Right lobe of liver (tissue), 6 donors: Measurements from ENCODE around the gene MED12L. TPM values are rescaled to one million over a fixed set of nuclear protein-coding genes. Genes with fewer than 3 reads are reported as not detected.
A peak's percentile ranks its signal among the peaks of the same experiment; 100 is the strongest.

Source experiments
- ATAC-seq, 4 donors: fragments of 200-7000 bp; cut with Tn5 transposase; one replicate each; pipeline ENCODE4 v1.9.1; 2020; ENCODE audit warnings: mild to moderate bottlenecking in 4 of 4, moderate library complexity in 4 of 4
- DNase-seq, 3 donors: peaks; one replicate each; pipeline ENCODE4 v3.0.0-alpha.2; 2020
- H3K27ac ChIP-seq, 3 donors: fragments of 200-600 bp; one replicate each; pipeline ENCODE4 v1.8.0; 2022
- H3K27me3 ChIP-seq, 2 donors: fragments of 200-600 bp; one replicate each; pipeline ENCODE4 v1.8.0; 2022
- H3K36me3 ChIP-seq, 4 donors: fragments of 200-600 bp; sonication (generic) in 1 of 4; one replicate each; pipeline versions ENCODE4 v1.5.1 to v1.8.0; 2017 to 2022; ENCODE audit warnings: control low read depth in 1 of 4
- H3K4me1 ChIP-seq, 4 donors: fragments of 200-600 bp; sonication (generic) in 1 of 4; one replicate each; pipeline versions ENCODE4 v1.5.1 to v1.8.0; 2017 to 2022; ENCODE audit warnings: control low read depth in 1 of 4
- H3K4me3 ChIP-seq, 3 donors: fragments of 200-600 bp; one replicate each; pipeline ENCODE4 v1.8.0; 2022
- H3K9me3 ChIP-seq, 4 donors: fragments of 200-600 bp; sonication (generic) in 1 of 4; one replicate each; pipeline versions ENCODE4 v1.5.1 to v1.8.0; 2017 to 2022; ENCODE audit warnings: control low read depth in 1 of 4
- POLR2A ChIP-seq: fragments of 450-650 bp; IDR thresholded peaks from one replicate; pipeline ENCODE4 v1.6.1; 2017; ENCODE audit warnings: antibody characterized with exemption, mild to moderate bottlenecking
- WGBS: methylation state at CpG from one replicate; pipeline ENCODE4 v1.1.6; 2018; ENCODE audit warnings: low coverage, low lambda C conversion rate; ENCODE audit not compliant: insufficient coverage; ENCODE audit errors: missing lambda C conversion rate; 5-methylcytosine and 5-hydroxymethylcytosine counted together
- intact Hi-C, 2 donors: fragments of 100-400 bp; cut with DNase I; formaldehyde crosslinking; loops; one replicate each; pipeline versions ENCODE4 v1.11.2 to v1.14.1; 2022
- long read RNA-seq: library from polyadenylated mRNA; unstranded; transcript quantifications from one replicate; pipeline ENCODE4 v2.0.0, GENCODE V29; 2019
- total RNA-seq, 6 experiments: library from RNA; depleted of rRNA in 2 of 6; stranded (reverse); fragments of >200 nt in 2 of 6; fragmentation: NEBNext Ultra II Directional in 3 of 6; extraction: Animal tissue kit (Norgen Biotek cat#: 25700) in 3 of 6; gene quantifications; one replicate each; pipeline versions ENCODE4 v1.1.0 to v1.2.4, GENCODE V29; 2016 to 2023
- TF ChIP-seq, protein P1 (sequence below), 4 donors: fragments of 200-600 bp in 3 of 4; fragments of 450-650 bp in 1 of 4; IDR thresholded peaks; one replicate each; pipeline versions ENCODE4 v1.5.1 to v1.8.0; 2016 to 2022; ENCODE audit warnings: antibody characterized with exemption in 4 of 4, mild to moderate bottlenecking in 2 of 4
- donor health status: DM: no; HTN: yes; CAD: no.
- donor health status: DM: no; HTN: no; CAD: no.
- donor health status: DM: no; HTN: no; CAD: no.
- donor health status: DM: no; HTN: yes; CAD: no.
- donor health status: DM: no; HTN: yes; CAD: no.

Gene MED12L, protein sequence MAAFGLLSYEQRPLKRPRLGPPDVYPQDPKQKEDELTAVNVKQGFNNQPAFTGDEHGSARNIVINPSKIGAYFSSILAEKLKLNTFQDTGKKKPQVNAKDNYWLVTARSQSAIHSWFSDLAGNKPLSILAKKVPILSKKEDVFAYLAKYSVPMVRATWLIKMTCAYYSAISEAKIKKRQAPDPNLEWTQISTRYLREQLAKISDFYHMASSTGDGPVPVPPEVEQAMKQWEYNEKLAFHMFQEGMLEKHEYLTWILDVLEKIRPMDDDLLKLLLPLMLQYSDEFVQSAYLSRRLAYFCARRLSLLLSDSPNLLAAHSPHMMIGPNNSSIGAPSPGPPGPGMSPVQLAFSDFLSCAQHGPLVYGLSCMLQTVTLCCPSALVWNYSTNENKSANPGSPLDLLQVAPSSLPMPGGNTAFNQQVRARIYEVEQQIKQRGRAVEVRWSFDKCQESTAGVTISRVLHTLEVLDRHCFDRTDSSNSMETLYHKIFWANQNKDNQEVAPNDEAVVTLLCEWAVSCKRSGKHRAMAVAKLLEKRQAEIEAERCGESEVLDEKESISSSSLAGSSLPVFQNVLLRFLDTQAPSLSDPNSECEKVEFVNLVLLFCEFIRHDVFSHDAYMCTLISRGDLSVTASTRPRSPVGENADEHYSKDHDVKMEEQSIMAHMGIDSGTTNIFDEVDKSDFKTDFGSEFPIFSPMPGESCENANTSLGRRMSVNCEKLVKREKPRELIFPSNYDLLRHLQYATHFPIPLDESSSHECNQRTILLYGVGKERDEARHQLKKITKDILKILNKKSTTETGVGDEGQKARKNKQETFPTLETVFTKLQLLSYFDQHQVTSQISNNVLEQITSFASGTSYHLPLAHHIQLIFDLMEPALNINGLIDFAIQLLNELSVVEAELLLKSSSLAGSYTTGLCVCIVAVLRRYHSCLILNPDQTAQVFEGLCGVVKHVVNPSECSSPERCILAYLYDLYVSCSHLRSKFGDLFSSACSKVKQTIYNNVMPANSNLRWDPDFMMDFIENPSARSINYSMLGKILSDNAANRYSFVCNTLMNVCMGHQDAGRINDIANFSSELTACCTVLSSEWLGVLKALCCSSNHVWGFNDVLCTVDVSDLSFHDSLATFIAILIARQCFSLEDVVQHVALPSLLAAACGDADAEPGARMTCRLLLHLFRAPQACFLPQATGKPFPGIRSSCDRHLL (N-terminal part only)
- under 1 TPM; 0.04 to 0.64 (median 0.40) TPM for total RNA-seq
- long read RNA-seq = 0 reads

DNA sequence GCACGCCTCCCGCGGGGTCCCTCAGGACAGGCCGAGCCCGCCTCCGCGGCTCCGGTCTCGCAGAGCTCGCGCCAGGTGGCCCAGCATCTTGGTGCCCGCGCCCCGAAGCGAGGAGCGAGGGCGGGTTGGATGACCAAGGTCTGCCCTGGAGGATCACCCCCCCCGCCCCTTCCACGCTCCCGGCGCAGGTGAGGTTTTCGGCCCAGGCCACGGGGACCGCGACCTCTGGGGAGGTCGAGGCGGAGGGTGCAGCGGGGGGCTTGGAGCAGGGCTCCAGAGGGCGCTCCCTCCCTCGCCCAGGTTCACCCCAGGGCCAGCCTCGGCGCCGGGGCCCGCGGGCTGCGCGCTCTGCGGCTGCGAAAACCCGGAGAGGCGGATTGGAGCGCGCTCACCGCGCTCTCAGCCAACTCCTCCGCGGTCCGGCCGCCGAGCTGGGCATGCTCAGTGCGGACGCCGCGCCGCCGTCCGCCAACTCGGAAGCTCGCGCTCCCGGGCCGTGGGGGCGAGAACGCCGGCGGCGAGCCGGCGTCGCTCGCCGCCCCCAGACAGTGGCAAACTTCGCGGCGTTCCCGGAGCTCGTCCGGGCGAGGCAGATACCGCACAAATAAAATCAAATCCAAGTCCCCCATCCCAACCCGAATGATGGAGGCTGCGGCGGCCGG is at the start of gene MED12L:
TSS of gene MED12L (plus strand) at position 438 of the 662 bp plus-strand sequence. CDS start 1,263 bp downstream, outside the sequence.
- no CpG with 5 or more reads among the region's 84 CpGs for WGBS
- no peaks in the 10 kb centered on the region for H3K36me3 ChIP-seq
- ATAC-seq (peak; percentile 86 to 91 (median 88)), DNase-seq (peak; percentile 68 to 80 (median 76))
- intact Hi-C loops = no loop called here
- H3K4me1 ChIP-seq = peaks cover 0 to 17% (median 0%) of the 10 kb centered on the region in 4 donors
- no peaks in the 10 kb centered on the region for H3K27me3 ChIP-seq
- no peaks in the 10 kb centered on the region for H3K9me3 ChIP-seq
- H3K27ac ChIP-seq = no peak within 1 kb of the TSS
- TF ChIP-seq POLR2A = no peak
- TF ChIP-seq, protein P1, sequence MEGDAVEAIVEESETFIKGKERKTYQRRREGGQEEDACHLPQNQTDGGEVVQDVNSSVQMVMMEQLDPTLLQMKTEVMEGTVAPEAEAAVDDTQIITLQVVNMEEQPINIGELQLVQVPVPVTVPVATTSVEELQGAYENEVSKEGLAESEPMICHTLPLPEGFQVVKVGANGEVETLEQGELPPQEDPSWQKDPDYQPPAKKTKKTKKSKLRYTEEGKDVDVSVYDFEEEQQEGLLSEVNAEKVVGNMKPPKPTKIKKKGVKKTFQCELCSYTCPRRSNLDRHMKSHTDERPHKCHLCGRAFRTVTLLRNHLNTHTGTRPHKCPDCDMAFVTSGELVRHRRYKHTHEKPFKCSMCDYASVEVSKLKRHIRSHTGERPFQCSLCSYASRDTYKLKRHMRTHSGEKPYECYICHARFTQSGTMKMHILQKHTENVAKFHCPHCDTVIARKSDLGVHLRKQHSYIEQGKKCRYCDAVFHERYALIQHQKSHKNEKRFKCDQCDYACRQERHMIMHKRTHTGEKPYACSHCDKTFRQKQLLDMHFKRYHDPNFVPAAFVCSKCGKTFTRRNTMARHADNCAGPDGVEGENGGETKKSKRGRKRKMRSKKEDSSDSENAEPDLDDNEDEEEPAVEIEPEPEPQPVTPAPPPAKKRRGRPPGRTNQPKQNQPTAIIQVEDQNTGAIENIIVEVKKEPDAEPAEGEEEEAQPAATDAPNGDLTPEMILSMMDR (IDR thresholded peaks at IDR 0.05) = no peak
- peak within 1 kb of the TSS; percentile 46 to 63 (median 49) for H3K4me3 ChIP-seq

DNA sequence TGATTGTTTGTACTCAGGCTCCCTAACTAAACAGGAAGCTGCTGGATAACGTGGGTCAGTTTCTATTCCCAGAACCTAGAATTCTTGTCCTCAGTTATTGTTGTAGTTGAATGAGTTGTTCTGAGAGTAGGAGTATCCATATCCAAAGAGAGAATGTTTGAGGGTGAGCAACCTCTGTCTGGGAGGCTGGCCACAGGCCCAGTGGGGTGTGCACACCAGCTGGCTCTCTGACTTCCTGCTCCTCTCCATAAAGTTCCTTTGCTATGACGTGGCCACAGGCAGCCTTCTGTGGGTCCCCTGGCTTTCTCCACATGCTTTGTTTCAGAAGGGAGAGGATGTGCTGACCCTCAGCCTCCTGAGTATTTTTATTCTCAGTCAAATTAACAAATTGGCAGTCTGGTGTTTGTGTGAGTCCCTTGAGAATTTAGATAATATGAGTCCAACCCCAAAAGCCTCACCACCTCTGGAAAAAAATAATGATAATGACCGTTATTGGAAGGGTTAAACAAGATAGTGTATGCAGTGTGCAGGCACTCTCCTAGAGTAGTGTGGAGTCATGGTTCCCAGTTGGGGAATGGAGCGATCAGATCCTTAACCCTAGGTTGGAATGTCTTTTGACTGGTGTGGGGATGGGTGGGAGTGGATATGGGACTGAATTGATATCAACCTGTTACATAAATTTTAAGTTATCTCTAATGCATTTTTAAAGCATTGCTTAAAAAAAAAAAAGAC is 47.6 kb upstream of the MED12L start:
- ATAC-seq (peak in 3 of 4 donors; percentile 27 to 53 (median 40)), DNase-seq (peak in 1 of 3 donors; percentile 24)
- WGBS = 59% methylated on average over 3 of the region's 4 CpGs
- H3K9me3 ChIP-seq = no peaks in the 10 kb centered on the region
- no peaks in the 10 kb centered on the region for H3K4me1 ChIP-seq
- no peak overlapping the region for H3K4me3 ChIP-seq
- no peak overlapping the region for H3K27ac ChIP-seq
- H3K36me3 ChIP-seq = no peaks in the 10 kb centered on the region
- H3K27me3 ChIP-seq = no peaks in the 10 kb centered on the region
- intact Hi-C loops = no loop called here
- TF ChIP-seq POLR2A = no peak
- TF ChIP-seq, protein P1 (IDR thresholded peaks at IDR 0.05) = no peak

DNA sequence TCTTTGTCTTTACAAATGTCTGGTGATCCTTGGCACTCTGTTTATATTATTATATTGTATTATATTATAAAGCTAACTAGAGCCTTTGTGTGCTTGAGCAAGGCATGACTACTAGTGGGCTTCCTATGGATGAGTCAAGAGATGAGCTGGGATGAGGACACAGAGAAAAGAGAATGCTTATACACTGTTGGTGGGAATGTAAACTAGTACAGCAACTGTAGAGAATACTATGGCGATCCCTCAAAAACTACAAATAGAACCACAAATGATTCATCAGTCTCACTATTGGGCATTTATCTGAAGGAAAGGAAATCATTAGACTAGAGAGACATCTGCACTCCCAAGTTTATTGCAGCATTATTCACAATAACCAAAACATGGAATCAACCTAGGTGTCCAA is 40.8 kb upstream of the MED12L start:
- H3K27ac ChIP-seq = no peak overlapping the region
- no peaks in the 10 kb centered on the region for H3K36me3 ChIP-seq
- TF ChIP-seq POLR2A = no peak
- TF ChIP-seq, protein P1 (IDR thresholded peaks at IDR 0.05) = no peak
- no peak overlapping the region for H3K4me3 ChIP-seq
- no peak for DNase-seq
- H3K4me1 ChIP-seq = no peaks in the 10 kb centered on the region
- ATAC-seq = no peak
- 86% methylated on average over 1 of the region's 1 CpG for WGBS
- intact Hi-C loops = no loop called here
- H3K27me3 ChIP-seq = no peaks in the 10 kb centered on the region
- H3K9me3 ChIP-seq = no peaks in the 10 kb centered on the region
